Ishikawa (cell line): Measurements from ENCODE around the gene TLR5.

Experiments used
- CEBPB ChIP-seq: IDR thresholded peaks from 2 replicates; pipeline ENCODE4 v1.6.1; 2012
- EGR1 ChIP-seq: IDR thresholded peaks from 2 replicates; pipeline ENCODE4 v1.6.1; 2012
- REST ChIP-seq: IDR thresholded peaks from 2 replicates; pipeline ENCODE4 v1.6.1; 2012; ENCODE audit warnings: low read depth, mild to moderate bottlenecking
- TAF1 ChIP-seq: IDR thresholded peaks from 2 replicates; pipeline ENCODE4 v1.6.1; 2012; ENCODE audit warnings: low read depth, mild to moderate bottlenecking
- TCF12 ChIP-seq: IDR thresholded peaks from 2 replicates; pipeline ENCODE4 v1.6.1; 2012; ENCODE audit warnings: low read depth

DNA sequence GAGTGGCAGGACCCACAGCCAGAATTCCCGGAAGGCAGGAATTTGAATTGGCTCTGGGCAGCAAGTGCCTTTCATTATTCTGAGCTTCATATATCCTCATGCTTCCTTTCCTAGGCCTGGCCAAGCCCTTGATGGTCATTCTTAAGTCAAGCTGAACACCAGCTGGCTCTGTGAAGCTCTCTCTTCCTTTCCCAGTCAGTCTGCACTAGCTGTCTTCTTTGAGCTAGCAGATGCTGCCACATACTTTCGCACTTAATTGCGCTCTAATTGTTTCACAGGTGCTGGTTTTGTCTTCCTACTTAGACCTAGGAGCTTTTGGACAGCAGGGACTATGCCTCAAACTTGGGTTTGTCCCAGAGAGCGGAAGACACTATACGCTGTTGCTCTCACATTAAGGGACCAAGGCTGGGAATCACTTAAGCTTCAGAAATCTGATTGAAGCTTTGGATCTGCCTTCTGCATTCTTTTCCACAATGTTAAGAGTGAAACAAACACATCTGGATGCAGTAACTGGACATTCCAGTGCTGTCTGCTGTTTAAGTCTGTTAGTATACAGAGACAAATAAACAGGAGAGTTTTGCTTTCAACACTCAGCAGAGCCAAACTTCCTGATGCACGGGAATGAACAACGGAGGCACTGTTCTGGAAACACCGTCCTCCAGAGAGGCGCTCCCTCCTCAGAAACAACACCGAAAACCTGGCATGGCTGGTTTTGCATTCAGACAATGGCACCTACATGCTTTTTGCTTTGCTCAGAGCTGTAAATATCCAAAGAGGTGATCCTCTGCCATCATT is 2.2 kb downstream of the TLR5 start:
- TF ChIP-seq CEBPB: no peak
- TF ChIP-seq TCF12: no peak
- no peak for TF ChIP-seq REST
- TF ChIP-seq EGR1: no peak
- TF ChIP-seq TAF1: no peak
